ENCODE results near the gene EYA2.

EYA2 gene

DNA sequence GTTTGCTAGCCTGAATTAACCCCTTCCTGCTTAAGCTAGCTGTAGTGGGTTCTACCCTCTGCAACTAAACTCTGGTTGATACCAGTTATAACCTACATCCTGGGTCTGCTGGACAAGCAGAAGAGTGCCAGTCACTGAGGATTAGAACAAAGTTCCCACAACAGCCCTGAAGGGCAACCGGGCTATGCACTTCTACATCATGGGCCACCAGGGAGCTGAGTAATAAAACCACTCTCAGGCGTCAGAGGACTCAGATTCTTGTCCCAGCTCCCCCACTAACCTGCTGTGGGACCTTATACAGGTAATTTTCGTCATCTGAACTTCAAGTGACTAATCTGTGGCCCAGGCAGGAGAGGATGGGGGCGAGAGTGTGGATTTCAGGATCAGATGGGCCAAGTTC is 56.8 kb downstream of the EYA2 start:
- peak; percentile 49 for DNase-seq (ENCODE audit: low read depth)
- no peak overlapping the region for H3K4me3 ChIP-seq (ENCODE audit: low read length)
- TF ChIP-seq, protein P1, sequence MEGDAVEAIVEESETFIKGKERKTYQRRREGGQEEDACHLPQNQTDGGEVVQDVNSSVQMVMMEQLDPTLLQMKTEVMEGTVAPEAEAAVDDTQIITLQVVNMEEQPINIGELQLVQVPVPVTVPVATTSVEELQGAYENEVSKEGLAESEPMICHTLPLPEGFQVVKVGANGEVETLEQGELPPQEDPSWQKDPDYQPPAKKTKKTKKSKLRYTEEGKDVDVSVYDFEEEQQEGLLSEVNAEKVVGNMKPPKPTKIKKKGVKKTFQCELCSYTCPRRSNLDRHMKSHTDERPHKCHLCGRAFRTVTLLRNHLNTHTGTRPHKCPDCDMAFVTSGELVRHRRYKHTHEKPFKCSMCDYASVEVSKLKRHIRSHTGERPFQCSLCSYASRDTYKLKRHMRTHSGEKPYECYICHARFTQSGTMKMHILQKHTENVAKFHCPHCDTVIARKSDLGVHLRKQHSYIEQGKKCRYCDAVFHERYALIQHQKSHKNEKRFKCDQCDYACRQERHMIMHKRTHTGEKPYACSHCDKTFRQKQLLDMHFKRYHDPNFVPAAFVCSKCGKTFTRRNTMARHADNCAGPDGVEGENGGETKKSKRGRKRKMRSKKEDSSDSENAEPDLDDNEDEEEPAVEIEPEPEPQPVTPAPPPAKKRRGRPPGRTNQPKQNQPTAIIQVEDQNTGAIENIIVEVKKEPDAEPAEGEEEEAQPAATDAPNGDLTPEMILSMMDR (IDR thresholded peaks at IDR 0.05; ENCODE audit: insufficient read depth, low read depth, low read length, missing control alignments): no peak

DNA sequence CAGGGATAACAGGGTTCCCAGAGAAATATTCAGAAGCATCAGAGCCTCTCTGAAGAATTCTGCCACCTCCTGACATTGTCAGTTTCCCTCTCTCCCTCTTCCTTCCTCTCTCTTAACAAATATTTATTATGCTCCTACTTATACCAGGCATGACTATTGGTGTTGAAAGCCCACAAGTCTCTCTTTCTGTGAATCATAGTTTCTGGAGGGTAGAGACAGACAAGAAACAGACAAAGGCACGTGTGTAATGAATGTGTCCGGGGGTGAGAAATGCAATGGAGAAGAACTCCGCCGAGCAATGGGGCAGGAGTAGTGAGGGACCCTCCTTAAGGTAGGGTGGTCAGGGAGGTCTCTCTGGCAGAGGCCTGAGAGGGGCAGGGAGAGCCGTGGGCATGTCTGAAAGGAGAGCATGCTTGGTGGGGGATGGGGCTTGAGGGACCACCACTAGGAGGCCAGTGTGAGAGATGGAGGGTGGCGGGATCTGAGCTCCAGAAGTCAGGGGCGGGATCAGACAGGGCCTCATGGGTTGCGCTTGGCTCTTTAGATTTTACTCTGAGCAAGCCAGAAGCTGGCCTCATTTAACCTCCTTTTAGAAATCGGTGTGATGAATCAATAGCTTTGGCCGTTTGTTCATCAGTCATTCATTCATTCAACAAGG is 57.3 kb downstream of the EYA2 start:
- no peak overlapping the region for H3K4me3 ChIP-seq (ENCODE audit: low read length)
- peak; percentile 66 for DNase-seq (ENCODE audit: low read depth)
- TF ChIP-seq, protein P1 (IDR thresholded peaks at IDR 0.05; ENCODE audit: insufficient read depth, low read depth, low read length, missing control alignments): no peak

DNA sequence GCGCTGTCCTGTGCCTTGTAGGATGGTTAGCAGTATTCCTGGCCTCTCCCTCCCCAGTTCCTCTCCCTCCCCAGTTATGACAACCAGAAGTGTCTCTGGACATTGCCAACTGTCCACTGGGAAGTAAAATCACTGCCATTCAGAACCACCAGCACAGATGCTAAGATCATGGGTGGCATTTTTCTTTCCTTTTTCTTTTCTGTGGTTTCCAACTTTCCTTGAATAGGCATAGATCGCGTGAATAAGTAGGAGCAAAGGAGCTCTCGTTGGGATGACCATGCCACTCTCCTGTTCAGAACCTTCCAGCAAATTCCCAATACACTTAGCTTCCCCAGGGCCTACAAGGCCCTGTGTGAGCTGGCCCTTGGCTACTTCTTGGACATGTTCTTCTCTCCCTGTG is 59.0 kb downstream of the EYA2 start:
- H3K4me3 ChIP-seq (ENCODE audit: low read length): no peak overlapping the region
- TF ChIP-seq, protein P1 (IDR thresholded peaks at IDR 0.05; ENCODE audit: insufficient read depth, low read depth, low read length, missing control alignments): no peak
- no peak for DNase-seq (ENCODE audit: low read depth)

DNA sequence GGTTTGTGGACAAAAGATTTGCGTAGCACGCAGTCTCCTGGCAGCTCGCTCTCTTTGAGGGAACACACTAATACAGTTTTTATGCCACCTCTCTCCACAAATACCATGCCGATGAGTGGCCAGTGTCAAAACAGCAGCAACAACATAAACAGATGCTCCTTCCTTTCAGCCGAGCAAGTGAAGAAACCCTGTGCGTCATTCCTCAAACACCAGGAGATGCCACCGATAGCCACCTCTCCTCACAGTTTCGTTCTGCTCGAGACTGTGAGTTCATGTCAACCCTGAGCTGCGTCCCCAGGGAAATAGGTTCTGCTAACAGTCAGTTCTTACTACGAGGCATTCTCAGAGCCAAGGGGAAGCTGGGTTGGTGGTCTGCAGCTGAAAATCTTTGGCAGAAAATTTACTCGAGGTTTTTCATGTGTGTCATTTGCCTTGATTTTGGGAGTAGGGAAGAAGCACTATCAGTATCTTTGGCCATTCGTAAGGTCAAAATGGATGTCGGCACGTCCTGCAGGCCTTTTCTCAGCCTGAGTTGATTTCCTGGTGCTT is 59.9 kb downstream of the EYA2 start:
- DNase-seq (ENCODE audit: low read depth): peak; percentile 92
- TF ChIP-seq, protein P1 (IDR thresholded peaks at IDR 0.05; ENCODE audit: insufficient read depth, low read depth, low read length, missing control alignments): no peak
- H3K4me3 ChIP-seq (ENCODE audit: low read length): no peak overlapping the region

DNA sequence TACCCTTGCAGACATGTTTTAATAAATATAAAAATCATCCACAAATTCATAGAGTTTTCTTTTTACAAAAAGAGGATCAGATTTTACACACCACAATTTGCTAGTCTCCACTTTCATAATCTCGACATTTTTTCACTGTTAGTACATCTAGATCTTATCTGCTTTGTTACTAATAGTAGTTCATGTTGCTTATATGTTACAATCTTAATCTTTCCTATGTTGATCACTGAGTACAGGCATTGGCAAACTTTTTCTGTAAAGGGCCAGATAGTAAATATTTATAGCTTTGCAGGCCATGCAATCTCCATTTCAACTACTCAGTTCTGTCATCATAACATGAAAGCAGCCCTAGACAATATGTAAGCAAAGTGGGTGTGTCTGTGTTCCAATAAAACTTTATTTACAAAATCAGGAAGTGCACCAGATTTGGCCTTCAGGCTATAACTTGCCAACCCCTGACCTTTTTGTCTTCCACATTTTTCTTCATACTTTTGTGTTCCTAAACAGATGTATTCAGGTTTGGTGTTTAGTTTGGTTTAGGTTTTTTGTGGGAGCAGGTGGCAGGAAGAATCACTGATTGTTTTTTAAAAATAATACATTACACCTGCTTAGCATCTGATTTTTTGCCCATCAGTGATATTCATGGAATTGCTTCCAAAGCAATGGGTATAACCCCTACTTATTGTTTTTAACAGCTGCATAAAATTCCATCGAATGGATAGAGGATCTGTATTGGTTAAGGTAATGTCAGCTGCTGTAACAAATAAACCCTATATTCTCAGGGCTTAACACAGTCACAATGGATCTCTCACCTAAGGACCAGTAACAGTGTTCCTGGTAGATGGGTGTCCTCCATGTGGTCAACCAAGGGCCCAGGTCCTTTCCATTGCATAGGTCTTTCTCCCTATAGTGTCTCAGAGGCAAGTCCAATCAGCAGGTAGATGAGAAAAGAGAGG is 61.2 kb downstream of the EYA2 start:
- TF ChIP-seq, protein P1 (IDR thresholded peaks at IDR 0.05; ENCODE audit: insufficient read depth, low read depth, low read length, missing control alignments): no peak
- H3K4me3 ChIP-seq (ENCODE audit: low read length): no peak overlapping the region
- DNase-seq (ENCODE audit: low read depth): no peak

DNA sequence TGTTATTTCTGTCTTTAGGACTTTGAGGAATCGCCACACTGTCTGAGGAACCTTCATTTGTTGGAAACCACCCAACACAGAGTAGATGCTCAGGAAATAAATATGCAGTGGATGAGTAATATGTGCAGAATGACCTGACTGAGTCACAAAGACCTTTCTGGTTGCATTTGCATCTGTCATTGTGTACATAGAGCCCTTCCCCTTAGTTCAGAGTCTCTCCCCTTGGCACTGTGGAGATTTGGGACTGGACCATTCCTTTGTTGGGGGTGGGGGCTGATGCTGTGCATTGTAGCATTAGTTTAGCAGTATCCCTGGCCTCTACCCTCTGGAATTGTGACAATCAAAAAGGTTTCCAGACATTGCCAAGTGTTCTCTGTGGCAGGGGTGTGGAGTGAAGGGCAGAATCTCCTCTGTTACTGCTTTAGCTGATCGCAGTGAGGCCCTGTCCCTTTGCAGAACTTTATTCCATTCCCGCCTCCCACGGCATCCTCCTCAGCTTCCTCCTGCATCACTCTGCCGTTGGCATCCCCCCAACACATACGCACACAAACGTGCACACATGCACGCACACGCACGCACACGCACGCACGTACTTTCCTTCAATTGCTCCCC is 64.5 kb downstream of the EYA2 start:
- DNase-seq (ENCODE audit: low read depth): peak; percentile 95
- TF ChIP-seq, protein P1 (IDR thresholded peaks at IDR 0.05; ENCODE audit: insufficient read depth, low read depth, low read length, missing control alignments): no peak
- H3K4me3 ChIP-seq (ENCODE audit: low read length): no peak overlapping the region

Measured in epithelial cell of esophagus (primary cell).